Endometrial microvascular endothelial cells (primary cell): ENCODE data around the gene ETFBKMT. TPM values are rescaled to one million over a fixed set of nuclear protein-coding genes. Genes with fewer than 3 reads are reported as not detected.
"Not testable (repeated sequence)": the region's sequence is repeated elsewhere in the genome, so short reads cannot be mapped to it uniquely, and the experiment has no call there.

Source experiments
- in situ Hi-C: cut with HindIII; loops from 2 replicates; pipeline ENCODE4 v1.10.0; 2017; ENCODE audit warnings: low sequenced_read_pairs, low pct_unique_long_range_greater_than_20kb; ENCODE audit errors: inconsistent ontology term
- total RNA-seq: library from RNA; depleted of rRNA; stranded (reverse); fragments of >200 nt; gene quantifications from one replicate; pipeline ENCODE4 v1.2.3, GENCODE V29; 2015; ENCODE audit errors: inconsistent ontology term

Gene ETFBKMT
- total RNA-seq, 1 donor from 2014 or later = 4.4 TPM

DNA sequence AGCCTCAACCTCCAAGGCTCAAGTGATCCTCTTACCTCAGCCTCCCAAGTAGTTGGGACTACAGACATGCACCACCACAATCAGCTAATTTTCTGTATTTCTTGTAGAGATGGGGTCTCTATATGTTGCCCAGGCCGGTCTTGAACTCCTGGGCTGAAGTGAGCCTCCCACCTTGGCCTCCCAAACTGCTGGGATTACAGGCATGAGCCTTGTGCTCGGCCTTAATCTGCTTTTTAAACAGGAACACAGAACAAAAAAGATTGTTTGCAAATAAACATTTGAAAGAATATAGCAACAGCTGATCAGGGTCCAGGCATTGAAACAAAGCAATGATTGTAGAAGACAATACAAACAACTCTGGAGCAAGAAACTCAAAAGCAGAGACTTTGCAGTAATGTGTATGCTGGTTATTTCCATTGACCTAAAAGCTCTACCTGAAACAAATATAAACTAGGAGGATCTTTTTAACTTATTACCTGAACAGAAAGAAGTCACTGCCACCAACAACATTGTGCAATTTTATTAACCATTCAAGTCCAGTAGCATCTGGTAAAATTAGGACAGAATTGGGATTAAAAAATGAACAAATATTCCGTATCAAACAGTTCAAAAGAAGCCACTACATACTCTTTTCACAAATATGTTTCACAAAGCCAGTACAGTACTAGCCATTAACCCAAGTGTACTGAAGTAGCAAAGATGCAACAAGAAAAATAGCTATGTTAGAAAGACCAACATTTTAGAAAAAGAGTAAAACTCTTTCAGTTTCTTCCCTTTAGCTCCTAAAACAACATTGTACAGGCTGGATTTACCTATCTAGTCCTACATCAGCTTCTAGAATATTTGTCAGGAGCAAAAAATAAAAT is 55.2 kb downstream of the ETFBKMT start:
- in situ Hi-C loops = no loop called here

DNA sequence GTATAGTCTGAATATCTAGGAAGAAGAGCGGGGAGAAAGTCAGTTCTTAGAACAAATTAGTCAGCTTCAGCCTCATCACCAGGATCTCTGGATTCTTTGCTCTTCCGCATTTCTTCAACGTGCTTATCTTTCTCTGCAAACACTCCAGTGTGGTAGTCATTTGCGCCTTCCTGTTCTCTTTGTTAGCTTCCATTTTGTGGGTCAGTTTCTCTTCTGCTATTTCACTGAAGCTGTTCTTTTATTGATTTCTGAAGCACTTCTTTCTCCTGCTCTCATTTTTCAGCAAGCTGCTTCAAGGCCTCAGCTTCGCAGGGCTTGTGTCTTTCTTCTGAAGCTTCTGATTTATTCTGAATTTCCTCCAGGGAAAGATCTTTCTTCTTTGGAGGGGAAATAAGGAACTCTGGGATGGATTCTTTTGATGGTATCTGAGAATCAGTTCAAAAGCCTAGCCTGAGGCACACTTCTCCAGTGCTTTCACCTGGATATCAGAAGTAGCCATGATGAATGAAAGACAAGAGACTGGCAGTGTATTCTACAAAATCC is 55.9 kb downstream of the ETFBKMT start:
- in situ Hi-C loops = no loop called here

DNA sequence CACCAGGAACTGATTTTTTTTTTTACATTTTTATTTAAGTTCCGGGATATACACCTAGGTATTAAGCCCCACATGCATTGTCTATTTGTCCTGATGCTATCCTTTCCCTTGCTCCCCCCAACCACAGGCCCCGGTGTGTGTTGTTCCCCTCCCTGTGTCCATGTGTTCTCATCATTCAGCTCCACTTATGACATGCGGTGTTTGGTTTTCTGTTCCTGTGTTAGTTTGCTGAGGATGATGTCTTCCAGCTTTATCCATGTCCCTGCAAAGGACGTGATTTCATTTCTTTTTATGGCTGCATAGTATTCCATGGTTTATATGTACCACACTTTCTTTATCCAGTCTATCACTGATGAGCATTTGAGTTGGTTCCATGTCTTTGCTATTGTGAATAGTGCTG is 57.5 kb downstream of the ETFBKMT start:
- in situ Hi-C loops = not testable (repeated sequence)

- in situ Hi-C loops = not testable (repeated sequence)
Observed at GRCh38 chr12:31718542-31719198, 59.2 kb downstream of the ETFBKMT start.

- in situ Hi-C loops = no loop called here
Observed at GRCh38 chr12:31722580-31722979, 63.1 kb downstream of the ETFBKMT start.

Other genes with a start within 250 kb of the ETFBKMT start
- 16.4 TPM for gene DENND5B, start 68.6 kb upstream of the ETFBKMT start, total RNA-seq
- gene AMN1, start 69.3 kb downstream of the ETFBKMT start, total RNA-seq = 8.5 TPM